ENCODE data around the gene RABGAP1L.

- no peak for TF ChIP-seq POLR2A (IDR thresholded peaks at IDR 0.05)
- no peak for TF ChIP-seq POLR2AphosphoS5 (IDR thresholded peaks at IDR 0.05)
- TF ChIP-seq CTCF (IDR thresholded peaks at IDR 0.05), result no peak
- TF ChIP-seq EP300 (IDR thresholded peaks at IDR 0.05), result no peak
These were observed 35.1 kb downstream of the RABGAP1L start for GRCh38 chr1:174194461-174194860.
